ENCODE data around the gene MIP. TPM values are rescaled to one million over a fixed set of nuclear protein-coding genes. Genes with fewer than 3 reads are reported as not detected.

The MIP gene
- total and polyA plus RNA-seq, 10 of the 15 experiments (the other 5 are each of a cell fraction or from before 2014, with no cell fraction given) = 0.04 to 0.18 (median 0.11) TPM; not detected in 3

- TF ChIP-seq CUX1 (IDR thresholded peaks at IDR 0.05; ENCODE audit: insufficient replicate concordance, low read depth, low read length) (no peak), PKNOX1 (IDR thresholded peaks at IDR 0.05) (no peak), CHD1 (IDR thresholded peaks at IDR 0.05; ENCODE audit: low read depth, low read length) (no peak; the same call in 1 of the 2 replicates), CEBPZ (IDR thresholded peaks at IDR 0.05; ENCODE audit: low read depth, low read length) (no peak), PAX5 (IDR thresholded peaks at IDR 0.05; ENCODE audit: borderline replicate concordance, low read depth, low read length) (0 out of 2 replicates have a peak, but pooled peaks have one; percentile 34), CHD2 (IDR thresholded peaks at IDR 0.05; ENCODE audit: borderline replicate concordance, low read depth, low read length) (peak; percentile 8; the same call in 1 of the 2 replicates), ZBTB33 (IDR thresholded peaks at IDR 0.05) (no peak), EP300 (IDR thresholded peaks at IDR 0.05; ENCODE audit: borderline replicate concordance in 1 of 2, control insufficient read depth in 1 of 2, low read depth in 2 of 2, low read length in 2 of 2) (no peak), ZBED1 (IDR thresholded peaks at IDR 0.05; ENCODE audit: borderline replicate concordance) (no peak), SUPT20H (IDR thresholded peaks at IDR 0.05; ENCODE audit: borderline replicate concordance, control insufficient read depth, low read depth, low read length) (no peak), MYC (IDR thresholded peaks at IDR 0.05; ENCODE audit: insufficient read depth, insufficient read length, insufficient replicate concordance, low read length, severe bottlenecking) (no peak), BCL3 (IDR thresholded peaks at IDR 0.05; ENCODE audit: borderline replicate concordance, insufficient read depth, low read depth, low read length, poor library complexity, severe bottlenecking) (no peak), FOXK2 (IDR thresholded peaks at IDR 0.05) (no peak), TCF3 (IDR thresholded peaks at IDR 0.05; ENCODE audit: borderline replicate concordance, insufficient read depth, low read depth, low read length) (peak; percentile 36; the same call in 1 of the 2 replicates)
These were observed 5.4 kb downstream of the MIP start, which contains the start of gene TIMELESS (continued) for GRCh38 chr12:56448860-56449621.

All from GM12878 (cell line).